H1 (cell line): ENCODE data around the gene DPH5. TPM values are rescaled to one million over a fixed set of nuclear protein-coding genes. Genes with fewer than 3 reads are reported as not detected.

Source experiments
- CTCF ChIA-PET: fragments of 300-600 bp; sonication (Branson Sonifier 250); formaldehyde crosslinking; loops from one replicate; lab custom pipeline; 2021; ENCODE audit not compliant: partially characterized antibody; lab: Charles Lee
- POLR2A ChIA-PET: fragments of 300-600 bp; sonication (Branson Sonifier 250); formaldehyde crosslinking; loops from one replicate; lab custom pipeline; 2021; ENCODE audit warnings: inconsistent platforms; ENCODE audit not compliant: partially characterized antibody; lab: Charles Lee
- DNase-seq, 2 experiments: peaks; one replicate each; pipeline versions ENCODE4 v3.0.0 to v3.0.0-alpha.2; 2010 to 2022; ENCODE audit warnings: low spot score in 2 of 2, low read depth in 1 of 2, mixed read lengths in 1 of 2
- FAIRE-seq: peaks from 2 replicates; lab custom pipeline; 2011; peaks lifted over from hg19 to GRCh38; lab: Jason Lieb, UNC
- H2AFZ ChIP-seq: 2 replicates; pipeline ENCODE4 v1.8.1; 2012; ENCODE audit warnings: low read length, inconsistent platforms
- H2AK5ac ChIP-seq: 2 replicates; pipeline ENCODE4 v1.6.1; 2013; ENCODE audit warnings: low read depth, low read length
- H2BK120ac ChIP-seq: replicated peaks from 2 replicates; pipeline ENCODE3; 2013; ENCODE audit warnings: low read depth, low read length, inconsistent platforms
- H2BK12ac ChIP-seq: 2 replicates; pipeline ENCODE4 v1.6.1; 2013; ENCODE audit warnings: low read depth, low read length
- H2BK15ac ChIP-seq: 2 replicates; pipeline ENCODE4 v1.6.1; 2013; ENCODE audit warnings: low read length
- H2BK20ac ChIP-seq: 2 replicates; pipeline ENCODE4 v1.6.1; 2013; ENCODE audit warnings: low read length
- H2BK5ac ChIP-seq: 2 replicates; pipeline ENCODE4 v1.6.1; 2013; ENCODE audit warnings: low read depth, low read length
- H3K14ac ChIP-seq: 2 replicates; pipeline ENCODE4 v1.6.1; 2013; ENCODE audit warnings: inconsistent platforms; ENCODE audit not compliant: insufficient read length
- H3K18ac ChIP-seq: 2 replicates; pipeline ENCODE4 v1.6.1; 2013; ENCODE audit warnings: low read length; ENCODE audit errors: extremely low read depth
- H3K23ac ChIP-seq: 2 replicates; pipeline ENCODE4 v1.6.1; 2013; ENCODE audit warnings: inconsistent platforms; ENCODE audit not compliant: insufficient read length
- H3K23me2 ChIP-seq: 2 replicates; pipeline ENCODE4 v1.6.1; 2013; ENCODE audit warnings: low read depth, low read length
- H3K27ac ChIP-seq: 2 replicates; pipeline ENCODE4 v1.6.1; 2011; ENCODE audit warnings: low read depth, low read length, inconsistent platforms
- H3K27me3 ChIP-seq, 4 experiments: replicated peaks in 1 of 4; 1 replicate in 1 of 4; 2 replicates in 3 of 4; pipeline versions ENCODE4 v1.6.1 to v1.8.1; 2011 to 2013; ENCODE audit warnings: low read length in 3 of 4, mild to moderate bottlenecking in 3 of 4, inconsistent platforms in 2 of 4, mixed read lengths in 2 of 4, moderate library complexity in 1 of 4; ENCODE audit not compliant: control insufficient read depth in 3 of 4, insufficient read depth in 3 of 4; ENCODE audit errors: extremely low read depth in 1 of 4
- H3K36me3 ChIP-seq, 4 experiments: 2 replicates each; pipeline versions ENCODE4 v1.6.1 to v1.8.1; 2011 to 2013; ENCODE audit warnings: mild to moderate bottlenecking in 4 of 4, low read length in 3 of 4, moderate library complexity in 2 of 4, control low read depth in 1 of 4, inconsistent platforms in 1 of 4; ENCODE audit not compliant: insufficient read depth in 4 of 4, control insufficient read depth in 2 of 4
- H3K4ac ChIP-seq: replicated peaks from 2 replicates; pipeline ENCODE3; 2013; ENCODE audit warnings: low read length, low read depth, mixed read lengths, inconsistent platforms; ENCODE audit not compliant: insufficient read length
- H3K4me1 ChIP-seq, 4 experiments: replicated peaks in 1 of 4; 1 replicate in 1 of 4; 2 replicates in 3 of 4; pipeline versions ENCODE4 v1.6.1 to v1.8.1; 2011 to 2013; ENCODE audit warnings: low read length in 3 of 4, inconsistent platforms in 2 of 4, mixed read lengths in 1 of 4; ENCODE audit not compliant: insufficient read depth in 4 of 4, control insufficient read depth in 3 of 4
- H3K4me2 ChIP-seq, 2 experiments: 2 replicates each; pipeline versions ENCODE4 v1.6.1 to v1.8.1; 2011 to 2013; ENCODE audit warnings: low read depth in 2 of 2, low read length in 2 of 2, control low read depth in 1 of 2, inconsistent platforms in 1 of 2, mild to moderate bottlenecking in 1 of 2; ENCODE audit not compliant: insufficient read depth in 1 of 2
- H3K4me3 ChIP-seq, 4 experiments: fragments of 200-600, 300-600 bp in 1 of 4; sonication (generic), shearing (Covaris generic), sonication (Bioruptor Twin) in 1 of 4; 2 replicates each; pipeline versions ENCODE4 v1.5.1 to v1.8.1; 2011 to 2016; ENCODE audit warnings: low read length in 4 of 4, low read depth in 3 of 4, control low read depth in 2 of 4, inconsistent platforms in 2 of 4, mild to moderate bottlenecking in 2 of 4, mixed read lengths in 1 of 4, moderate library complexity in 1 of 4; ENCODE audit not compliant: insufficient read depth in 2 of 4; ENCODE audit errors: extremely low read depth in 1 of 4
- H3K56ac ChIP-seq: replicated peaks from 2 replicates; pipeline ENCODE3; 2013; ENCODE audit warnings: low read depth, mild to moderate bottlenecking, mixed read lengths, low read length, inconsistent platforms; ENCODE audit not compliant: insufficient read length
- H3K79me1 ChIP-seq: 2 replicates; pipeline ENCODE4 v1.6.1; 2013; ENCODE audit warnings: low read depth, low read length, control low read depth
- H3K79me2 ChIP-seq, 2 experiments: 2 replicates each; pipeline versions ENCODE4 v1.6.1 to v1.8.1; 2012 to 2013; ENCODE audit warnings: low read length in 2 of 2, mild to moderate bottlenecking in 2 of 2, inconsistent platforms in 1 of 2; ENCODE audit not compliant: insufficient read depth in 2 of 2, control insufficient read depth in 1 of 2
- H3K9ac ChIP-seq, 4 experiments: replicated peaks in 1 of 4; 1 replicate in 1 of 4; 2 replicates in 3 of 4; pipeline versions ENCODE4 v1.6.1 to v1.8.1; 2011 to 2013; ENCODE audit warnings: low read depth in 3 of 4, low read length in 3 of 4, control low read depth in 2 of 4, mild to moderate bottlenecking in 2 of 4, moderate library complexity in 2 of 4, inconsistent platforms in 1 of 4; ENCODE audit errors: extremely low read depth in 1 of 4
- H3K9me3 ChIP-seq, 2 experiments: 2 replicates each; pipeline versions ENCODE4 v1.6.1 to v1.8.1; 2012 to 2013; ENCODE audit warnings: mild to moderate bottlenecking in 2 of 2, moderate library complexity in 2 of 2, control low read depth in 1 of 2, inconsistent platforms in 1 of 2, low read depth in 1 of 2, low read length in 1 of 2, mixed read lengths in 1 of 2; ENCODE audit not compliant: insufficient read depth in 2 of 2
- H4K20me1 ChIP-seq, 2 experiments: replicated peaks in 1 of 2; 2 replicates each; pipeline versions ENCODE3 to v1.8.1; 2011 to 2013; ENCODE audit warnings: inconsistent platforms in 2 of 2, low read length in 2 of 2, mild to moderate bottlenecking in 1 of 2; ENCODE audit not compliant: insufficient read depth in 2 of 2, control insufficient read depth in 1 of 2
- H4K5ac ChIP-seq: 2 replicates; pipeline ENCODE4 v1.6.1; 2013; ENCODE audit warnings: low read length, low read depth, mixed read lengths, inconsistent platforms; ENCODE audit not compliant: insufficient read length
- H4K8ac ChIP-seq: 2 replicates; pipeline ENCODE4 v1.8.0; 2013; ENCODE audit warnings: mild to moderate bottlenecking, moderate library complexity, low read length, inconsistent platforms; ENCODE audit not compliant: insufficient read depth; ENCODE audit errors: extremely low read depth
- H4K91ac ChIP-seq: replicated peaks from 2 replicates; pipeline ENCODE3; 2013; ENCODE audit warnings: low read length, mixed read lengths, inconsistent platforms; ENCODE audit not compliant: insufficient read length
- EZH2 ChIP-seq: fragments of 200-600 bp; sonication (generic); IDR thresholded peaks from 2 replicates; pipeline ENCODE4 v1.7.1; 2012; ENCODE audit warnings: low read depth, mild to moderate bottlenecking, moderate library complexity, low read length, inconsistent platforms; ENCODE audit not compliant: severe bottlenecking
- NANOG ChIP-seq: IDR thresholded peaks from 2 replicates; pipeline ENCODE4 v1.6.1; 2011; ENCODE audit warnings: low read length, low read depth, mild to moderate bottlenecking, inconsistent platforms; ENCODE audit not compliant: insufficient read depth, poor library complexity, severe bottlenecking
- NRF1 ChIP-seq: IDR thresholded peaks from 2 replicates; pipeline ENCODE4 v1.6.1; 2011; ENCODE audit warnings: mild to moderate bottlenecking, low read depth, low read length, improper control_type of control experiment
- POLR2A ChIP-seq, 2 experiments: IDR thresholded peaks; 1 replicate in 1 of 2; 2 replicates in 1 of 2; pipeline ENCODE4 v1.6.1; 2011; ENCODE audit warnings: low read depth in 2 of 2, low read length in 2 of 2, mild to moderate bottlenecking in 2 of 2; ENCODE audit errors: control extremely low read depth in 1 of 2
- POU5F1 ChIP-seq: IDR thresholded peaks from 2 replicates; pipeline ENCODE4 v1.6.1; 2011; ENCODE audit warnings: low read depth, mild to moderate bottlenecking, low read length, moderate library complexity
- TAF1 ChIP-seq: IDR thresholded peaks from 2 replicates; pipeline ENCODE4 v1.6.1; 2011; ENCODE audit warnings: mild to moderate bottlenecking, low read depth, low read length
- YY1 ChIP-seq: IDR thresholded peaks from 2 replicates; pipeline ENCODE4 v1.6.1; 2011; ENCODE audit warnings: low read depth, mild to moderate bottlenecking, low read length
- WGBS, 2 experiments: shearing (Covaris generic) in 1 of 2; methylation state at CpG; one replicate each; pipeline versions ENCODE4 v1.1.6 to v1.1.7; 2013 to 2015; ENCODE audit warnings: low lambda C conversion rate in 2 of 2, mixed read lengths in 2 of 2, inconsistent platforms in 1 of 2, low coverage in 1 of 2, missing lambda C conversion rate in 1 of 2; ENCODE audit not compliant: insufficient replicate concordance in 2 of 2, insufficient coverage in 1 of 2, insufficient read length in 1 of 2; ENCODE audit errors: extremely low coverage in 1 of 2, missing lambda C conversion rate in 1 of 2; 5-methylcytosine and 5-hydroxymethylcytosine counted together
- polyA plus RNA-seq, 7 experiments: library from polyadenylated mRNA; depleted of rRNA in 3 of 7; stranded (reverse) in 5 of 7; unstranded in 2 of 7; fragments of >200 nt in 5 of 7; fragments of 200-250 nt in 2 of 7; gene quantifications; 1 replicate in 5 of 7; 2 replicates in 1 of 7; 4 replicates in 1 of 7; pipeline versions ENCODE4 v1.2.1 to v1.2.3, GENCODE V29; 2011 to 2013; ENCODE audit warnings: missing spikeins in 2 of 7, mixed read lengths in 2 of 7
- total RNA-seq: library from RNA; stranded (reverse); fragmentation: NEBNext Ultra II Directional; extraction: Animal tissue kit (Norgen Biotek cat#: 25700); gene quantifications from 2 replicates; pipeline ENCODE4 v1.2.1, GENCODE V29; 2021
- TF ChIP-seq, protein P1 (sequence below), 3 experiments: IDR thresholded peaks; 1 replicate in 2 of 3; 2 replicates in 1 of 3; pipeline versions ENCODE4 v1.5.1 to v1.6.1; 2011; ENCODE audit warnings: low read length in 3 of 3, mild to moderate bottlenecking in 3 of 3, inconsistent platforms in 2 of 3, low read depth in 1 of 3, moderate library complexity in 1 of 3; ENCODE audit not compliant: insufficient read depth in 1 of 3; ENCODE audit errors: control extremely low read depth in 1 of 3
- TF ChIP-seq, protein P2 (sequence below): IDR thresholded peaks from 2 replicates; pipeline ENCODE4 v1.6.1; 2012; ENCODE audit warnings: inconsistent platforms
- TF ChIP-seq, protein P3 (sequence below): IDR thresholded peaks from 2 replicates; pipeline ENCODE4 v1.6.1; 2012; ENCODE audit warnings: low read length, inconsistent platforms

Gene DPH5
- total and polyA plus RNA-seq, 2 of the 8 experiments (the other 6 are each of a cell fraction or from before 2014, with no cell fraction given): 67.7 to 106 TPM

DNA sequence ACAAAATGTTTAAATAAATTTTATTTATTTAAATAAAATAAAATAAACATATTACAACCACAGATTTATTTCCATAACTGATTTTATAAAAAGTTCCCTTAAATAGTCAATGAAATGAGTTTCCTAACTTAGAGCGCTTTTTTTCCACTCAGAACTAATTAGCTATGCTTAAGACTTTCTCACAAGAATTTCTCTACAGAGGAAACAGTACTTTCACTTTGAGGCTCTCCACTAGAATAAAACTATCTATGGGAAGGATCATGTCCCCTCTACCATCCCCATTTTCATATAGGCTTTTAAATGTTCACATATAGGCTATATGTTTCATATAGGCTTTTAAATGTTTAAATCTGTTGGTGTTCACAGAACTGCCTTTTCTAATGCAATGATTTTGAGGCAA lies 40.0 kb upstream of the DPH5 start:
- Histone ChIP-seq H4K8ac (no peak overlapping the region), H2BK12ac (no peak overlapping the region), H3K4ac (no peak overlapping the region), H3K23ac (no peak overlapping the region), H3K27ac (no peak overlapping the region), H3K9me3 (no peaks in the 10 kb centered on the region), H3K4me3 (no peak overlapping the region), H3K79me1 (no peaks in the 10 kb centered on the region), H3K14ac (no peak overlapping the region), H4K5ac (no peak overlapping the region), H3K36me3 (no peaks in the 10 kb centered on the region), H2BK15ac (no peak overlapping the region), H3K9ac (no peak overlapping the region), H3K18ac (no peak overlapping the region), H3K4me1 (peaks cover 0 to 4% (median 0%) of the 10 kb centered on the region in 4 experiments; a peak in 2 of 7 replicates), H3K23me2 (no peaks in the 10 kb centered on the region), H3K56ac (no peak overlapping the region), H2BK120ac (no peak overlapping the region), H3K4me2 (no peak overlapping the region), H4K91ac (no peak overlapping the region), H3K27me3 (no peaks in the 10 kb centered on the region), H4K20me1 (no peaks in the 10 kb centered on the region), H2BK20ac (no peak overlapping the region), H2BK5ac (no peak overlapping the region), H3K79me2 (no peaks in the 10 kb centered on the region), H2AFZ (no peak overlapping the region), H2AK5ac (no peak overlapping the region)
- no peak for FAIRE-seq
- no peak for DNase-seq
- ChIA-PET CTCF (no interaction called here), POLR2A (no interaction called here)
- WGBS, 2 experiments: 96% methylated on average over 1 of the region's 1 CpG; no CpG with 5 or more reads in 1 of the 2 experiments
- TF ChIP-seq TAF1: no peak
- TF ChIP-seq EZH2: no peak
- no peak for TF ChIP-seq POU5F1
- no peak for TF ChIP-seq YY1
- no peak for TF ChIP-seq NRF1
- TF ChIP-seq NANOG: no peak
- no peak for TF ChIP-seq POLR2A (IDR thresholded peaks at IDR 0.05; ENCODE audit: control extremely low read depth in 1 of 2, low read depth in 2 of 2, low read length in 2 of 2)
- TF ChIP-seq, protein P1, sequence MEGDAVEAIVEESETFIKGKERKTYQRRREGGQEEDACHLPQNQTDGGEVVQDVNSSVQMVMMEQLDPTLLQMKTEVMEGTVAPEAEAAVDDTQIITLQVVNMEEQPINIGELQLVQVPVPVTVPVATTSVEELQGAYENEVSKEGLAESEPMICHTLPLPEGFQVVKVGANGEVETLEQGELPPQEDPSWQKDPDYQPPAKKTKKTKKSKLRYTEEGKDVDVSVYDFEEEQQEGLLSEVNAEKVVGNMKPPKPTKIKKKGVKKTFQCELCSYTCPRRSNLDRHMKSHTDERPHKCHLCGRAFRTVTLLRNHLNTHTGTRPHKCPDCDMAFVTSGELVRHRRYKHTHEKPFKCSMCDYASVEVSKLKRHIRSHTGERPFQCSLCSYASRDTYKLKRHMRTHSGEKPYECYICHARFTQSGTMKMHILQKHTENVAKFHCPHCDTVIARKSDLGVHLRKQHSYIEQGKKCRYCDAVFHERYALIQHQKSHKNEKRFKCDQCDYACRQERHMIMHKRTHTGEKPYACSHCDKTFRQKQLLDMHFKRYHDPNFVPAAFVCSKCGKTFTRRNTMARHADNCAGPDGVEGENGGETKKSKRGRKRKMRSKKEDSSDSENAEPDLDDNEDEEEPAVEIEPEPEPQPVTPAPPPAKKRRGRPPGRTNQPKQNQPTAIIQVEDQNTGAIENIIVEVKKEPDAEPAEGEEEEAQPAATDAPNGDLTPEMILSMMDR (IDR thresholded peaks at IDR 0.05; ENCODE audit: control extremely low read depth in 1 of 3, insufficient read depth in 1 of 3, low read depth in 1 of 3, low read length in 3 of 3): no peak
- TF ChIP-seq, protein P2, sequence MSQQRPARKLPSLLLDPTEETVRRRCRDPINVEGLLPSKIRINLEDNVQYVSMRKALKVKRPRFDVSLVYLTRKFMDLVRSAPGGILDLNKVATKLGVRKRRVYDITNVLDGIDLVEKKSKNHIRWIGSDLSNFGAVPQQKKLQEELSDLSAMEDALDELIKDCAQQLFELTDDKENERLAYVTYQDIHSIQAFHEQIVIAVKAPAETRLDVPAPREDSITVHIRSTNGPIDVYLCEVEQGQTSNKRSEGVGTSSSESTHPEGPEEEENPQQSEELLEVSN: no peak
- TF ChIP-seq, protein P3, sequence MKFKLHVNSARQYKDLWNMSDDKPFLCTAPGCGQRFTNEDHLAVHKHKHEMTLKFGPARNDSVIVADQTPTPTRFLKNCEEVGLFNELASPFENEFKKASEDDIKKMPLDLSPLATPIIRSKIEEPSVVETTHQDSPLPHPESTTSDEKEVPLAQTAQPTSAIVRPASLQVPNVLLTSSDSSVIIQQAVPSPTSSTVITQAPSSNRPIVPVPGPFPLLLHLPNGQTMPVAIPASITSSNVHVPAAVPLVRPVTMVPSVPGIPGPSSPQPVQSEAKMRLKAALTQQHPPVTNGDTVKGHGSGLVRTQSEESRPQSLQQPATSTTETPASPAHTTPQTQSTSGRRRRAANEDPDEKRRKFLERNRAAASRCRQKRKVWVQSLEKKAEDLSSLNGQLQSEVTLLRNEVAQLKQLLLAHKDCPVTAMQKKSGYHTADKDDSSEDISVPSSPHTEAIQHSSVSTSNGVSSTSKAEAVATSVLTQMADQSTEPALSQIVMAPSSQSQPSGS: no peak
